CD1c-positive myeloid dendritic cell (primary cell): ENCODE results near the gene MIB1.
A peak's percentile ranks its signal among the peaks of the same experiment; 100 is the strongest.
"Not testable (repeated sequence)": the region's sequence is repeated elsewhere in the genome, so short reads cannot be mapped to it uniquely, and the experiment has no call there.

ENCODE experiments used
- DNase-seq: peaks from one replicate; pipeline ENCODE4 v3.0.0-alpha.2; 2016; ENCODE audit errors: extremely low spot score

Gene MIB1

GRCh38 chr18:21740538-21741311 is at the start of gene MIB1:
MIB1 (plus strand) TSS chr18:21740792; CDS start chr18:21741584, 792 bp downstream.
- peak; percentile 99 for DNase-seq

GRCh38 chr18:21693322-21693721 is 47.3 kb upstream of the MIB1 start:
- DNase-seq = no peak

- DNase-seq = peak; percentile 17
These were observed 40.0 kb upstream of the MIB1 start for GRCh38 chr18:21700528-21701075.

GRCh38 chr18:21701621-21702020 is 39.0 kb upstream of the MIB1 start:
- no peak for DNase-seq

GRCh38 chr18:21702602-21703001 is 38.0 kb upstream of the MIB1 start:
- DNase-seq = no peak

- DNase-seq = no peak
These were observed 37.3 kb upstream of the MIB1 start for GRCh38 chr18:21703241-21703820.

GRCh38 chr18:21704603-21705364 is 35.8 kb upstream of the MIB1 start, which contains the start of gene ABHD3:
ABHD3 (minus strand) TSS chr18:21704774; CDS start chr18:21704665, 109 bp downstream.
- peak; percentile 95 for DNase-seq

- no peak for DNase-seq
These were observed 34.2 kb upstream of the MIB1 start for GRCh38 chr18:21706386-21706865.

GRCh38 chr18:21707130-21707529 is 33.5 kb upstream of the MIB1 start:
- not testable (repeated sequence) for DNase-seq

- no peak for DNase-seq
These were observed 26.1 kb upstream of the MIB1 start for GRCh38 chr18:21714474-21714873.

- DNase-seq = no peak
These were observed 17.9 kb upstream of the MIB1 start for GRCh38 chr18:21722687-21723086.

GRCh38 chr18:21725201-21725600 is 15.4 kb upstream of the MIB1 start:
- DNase-seq = no peak

GRCh38 chr18:21727702-21728101 is 12.9 kb upstream of the MIB1 start:
- no peak for DNase-seq

GRCh38 chr18:21733011-21733410 is 7.6 kb upstream of the MIB1 start:
- no peak for DNase-seq

- no peak for DNase-seq
These were observed 5.1 kb upstream of the MIB1 start for GRCh38 chr18:21735452-21736015.

- not testable (repeated sequence) for DNase-seq
These were observed 3.7 kb upstream of the MIB1 start for GRCh38 chr18:21736926-21737325.

- no peak for DNase-seq
These were observed 721 bp upstream of the MIB1 start for GRCh38 chr18:21739604-21740537.

- DNase-seq = no peak
These were observed 645 bp downstream of the MIB1 start for GRCh38 chr18:21741312-21741561.

- DNase-seq = no peak
These were observed 1.1 kb downstream of the MIB1 start for GRCh38 chr18:21741562-21742314.

GRCh38 chr18:21742315-21742687 is 1.7 kb downstream of the MIB1 start:
- DNase-seq = no peak
